ENCODE data around the gene PPIF.

DNA sequence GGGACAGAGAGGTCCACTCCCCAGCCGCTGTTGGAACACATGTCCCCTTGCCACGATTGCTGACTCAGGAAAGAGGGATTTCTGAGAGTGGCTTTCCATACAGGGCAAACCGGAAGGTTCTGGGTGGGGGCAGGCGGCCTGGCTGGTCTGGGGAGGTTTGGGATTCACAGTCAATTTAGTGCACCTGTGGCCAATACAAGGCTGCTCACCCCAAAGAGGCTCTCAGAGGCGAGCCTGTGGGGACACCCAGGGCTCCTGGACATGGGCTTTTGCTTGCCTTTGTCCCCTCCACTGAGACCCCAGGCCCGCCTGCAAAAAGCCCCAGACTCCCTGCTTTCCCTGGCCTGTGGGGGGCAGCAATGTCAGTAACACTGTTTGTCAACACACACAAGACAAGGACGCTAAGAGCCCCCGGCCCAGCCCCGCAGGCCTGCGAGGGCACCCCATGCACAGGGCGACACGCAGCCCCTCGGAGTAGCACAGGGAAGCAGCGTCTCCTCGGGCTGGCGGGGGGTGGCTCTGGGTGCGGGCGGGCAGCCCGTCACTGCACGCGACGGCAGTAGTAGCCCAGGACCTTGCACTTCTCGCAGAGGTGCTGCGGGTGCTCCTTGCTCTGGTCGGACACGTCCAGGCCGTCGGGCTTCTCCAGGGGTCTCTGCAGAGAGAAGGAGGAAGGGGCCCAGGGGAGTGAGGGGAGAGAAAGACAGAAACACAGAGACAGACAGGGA is 38.7 kb downstream of the PPIF start:
- TF ChIP-seq CTCF (optimal IDR thresholded peaks at IDR 0.05 in 1 of 3, IDR thresholded peaks at IDR 0.05 in 1 of 3, conservative IDR thresholded peaks at IDR 0.05 in 1 of 3; ENCODE audit: extremely low read depth in 1 of 3, insufficient read depth in 2 of 3, low read length in 3 of 3) (no peak), EZH2 (IDR thresholded peaks at IDR 0.05; ENCODE audit: low read length) (no peak)

All from keratinocyte (primary cell).